GM23338 (cell line): ENCODE data around the gene ZBTB7A. TPM values are rescaled to one million over a fixed set of nuclear protein-coding genes. Genes with fewer than 3 reads are reported as not detected.

ENCODE experiments used
- ATAC-seq: fragments of 200-7000 bp; cut with Tn5 transposase; 3 replicates; pipeline ENCODE4 v1.9.1; 2020
- DNase-seq: peaks from one replicate; pipeline ENCODE4 v3.0.0-alpha.2; 2015; ENCODE audit warnings: low spot score
- H2AFZ ChIP-seq: fragments of 200-600 bp; sonication (generic); 2 replicates; pipeline ENCODE4 v1.8.0; 2016; ENCODE audit warnings: antibody characterized with exemption, mild to moderate bottlenecking, moderate library complexity
- H3F3A ChIP-seq: fragments of 200-600 bp; sonication (generic); replicated peaks from 2 replicates; pipeline ENCODE4 v1.8.0; 2017; ENCODE audit warnings: antibody characterized with exemption, mixed run types, low read depth
- H3K27ac ChIP-seq: fragments of 200-600 bp; sonication (generic); 2 replicates; pipeline ENCODE4 v1.6.1; 2016; ENCODE audit warnings: low read depth
- H3K27me3 ChIP-seq: fragments of 200-600 bp; sonication (generic); 2 replicates; pipeline ENCODE4 v1.8.0; 2016; ENCODE audit warnings: mild to moderate bottlenecking, mixed run types, moderate library complexity; ENCODE audit not compliant: insufficient read depth
- H3K36me3 ChIP-seq: fragments of 200-600 bp; sonication (generic); 2 replicates; pipeline ENCODE4 v1.8.0; 2016; ENCODE audit warnings: mild to moderate bottlenecking; ENCODE audit not compliant: insufficient read depth
- H3K4me1 ChIP-seq: fragments of 200-600 bp; sonication (generic); 2 replicates; pipeline ENCODE4 v1.8.0; 2016; ENCODE audit warnings: mild to moderate bottlenecking, moderate library complexity; ENCODE audit not compliant: insufficient read depth
- H3K4me2 ChIP-seq: fragments of 200-600 bp; sonication (generic); 2 replicates; pipeline ENCODE4 v1.7.1; 2017; ENCODE audit warnings: mixed run types
- H3K4me3 ChIP-seq: fragments of 200-600 bp; sonication (generic); 2 replicates; pipeline ENCODE4 v1.6.1; 2016; ENCODE audit warnings: mixed run types
- H3K79me2 ChIP-seq: fragments of 200-600 bp; sonication (generic); replicated peaks from 2 replicates; pipeline ENCODE4 v1.8.0; 2017; ENCODE audit warnings: mild to moderate bottlenecking; ENCODE audit not compliant: insufficient read depth
- H3K9me2 ChIP-seq: fragments of 200-600 bp; sonication (generic); 2 replicates; pipeline ENCODE4 v1.8.0; 2017; ENCODE audit not compliant: insufficient read depth
- H4K20me1 ChIP-seq: fragments of 200-600 bp; sonication (generic); replicated peaks from 2 replicates; pipeline ENCODE4 v1.8.0; 2017; ENCODE audit warnings: mild to moderate bottlenecking; ENCODE audit not compliant: insufficient read depth
- H3K27ac Mint-ChIP-seq: 2 replicates; pipeline ENCODE4 v1.8.0; 2020; ENCODE audit warnings: inconsistent platforms, mild to moderate bottlenecking, moderate library complexity, mixed read lengths
- H3K27me3 Mint-ChIP-seq: 3 replicates; pipeline ENCODE4 v1.8.0; 2022; ENCODE audit warnings: low read depth, mild to moderate bottlenecking, moderate library complexity, mixed read lengths, inconsistent platforms; ENCODE audit not compliant: insufficient read depth, poor library complexity
- H3K36me3 Mint-ChIP-seq: 3 replicates; pipeline ENCODE4 v1.8.0; 2021; ENCODE audit warnings: low read depth, mild to moderate bottlenecking, inconsistent platforms, moderate library complexity, mixed read lengths
- H3K4me1 Mint-ChIP-seq: 3 replicates; pipeline ENCODE4 v1.8.0; 2020; ENCODE audit warnings: mild to moderate bottlenecking, inconsistent platforms, mixed read lengths
- H3K4me3 Mint-ChIP-seq: 3 replicates; pipeline ENCODE4 v1.8.0; 2021; ENCODE audit warnings: moderate library complexity, mild to moderate bottlenecking, inconsistent platforms, mixed read lengths
- H3K9me3 Mint-ChIP-seq: 3 replicates; pipeline ENCODE4 v1.8.0; 2020; ENCODE audit warnings: moderate library complexity, mild to moderate bottlenecking, inconsistent platforms, mixed read lengths
- CREB1 ChIP-seq: fragments of 250-450 bp; sonication (Bioruptor Pico); IDR thresholded peaks from 2 replicates; pipeline ENCODE4 v1.5.0; 2020; ENCODE audit warnings: low read depth, mild to moderate bottlenecking, moderate library complexity
- CTCF ChIP-seq, 2 experiments: fragments of 200-600 bp in 1 of 2; sonication (generic) in 1 of 2; conservative IDR thresholded peaks; 2 replicates each; pipeline versions ENCODE4 v1.5.1 to v1.6.1; 2016 to 2017; ENCODE audit warnings: antibody characterized with exemption in 2 of 2, low read depth in 2 of 2, mild to moderate bottlenecking in 2 of 2, moderate library complexity in 1 of 2
- ETS1 ChIP-seq: IDR thresholded peaks from 2 replicates; pipeline ENCODE4 v1.6.1; 2016; ENCODE audit warnings: antibody characterized with exemption
- EZH2 ChIP-seq: fragments of 200-600 bp; sonication (generic); IDR thresholded peaks from one replicate; pipeline ENCODE4 v1.8.0; 2017; ENCODE audit warnings: antibody characterized with exemption, mild to moderate bottlenecking, low read depth; ENCODE audit not compliant: unreplicated experiment
- EZH2phosphoT487 ChIP-seq: fragments of 200-600 bp; sonication (generic); IDR thresholded peaks from one replicate; pipeline ENCODE4 v1.8.1; 2018; ENCODE audit warnings: antibody characterized with exemption; ENCODE audit not compliant: unreplicated experiment
- JUNB ChIP-seq: IDR thresholded peaks from one replicate; pipeline ENCODE4 v1.6.1; 2016; ENCODE audit warnings: antibody characterized with exemption; ENCODE audit not compliant: unreplicated experiment
- NANOG ChIP-seq: IDR thresholded peaks from 2 replicates; pipeline ENCODE4 v1.6.1; 2016; ENCODE audit warnings: antibody characterized with exemption, borderline replicate concordance
- POLR2AphosphoS5 ChIP-seq: IDR thresholded peaks from 2 replicates; pipeline ENCODE4 v1.6.1; 2016; ENCODE audit warnings: antibody characterized with exemption, low read depth
- REST ChIP-seq: IDR thresholded peaks from one replicate; pipeline ENCODE4 v1.6.1; 2018; ENCODE audit warnings: antibody characterized with exemption; ENCODE audit not compliant: unreplicated experiment
- STAT1 ChIP-seq: IDR thresholded peaks from one replicate; pipeline ENCODE4 v1.6.1; 2016; ENCODE audit warnings: antibody characterized with exemption; ENCODE audit not compliant: unreplicated experiment
- ZNF114 ChIP-seq: fragments of 250-450 bp; sonication (Bioruptor Pico); IDR thresholded peaks from 2 replicates; pipeline ENCODE4 v1.5.0; 2020; ENCODE audit warnings: mild to moderate bottlenecking, moderate library complexity
- ZNF331 ChIP-seq: fragments of 250-450 bp; sonication (Bioruptor Pico); IDR thresholded peaks from 2 replicates; pipeline ENCODE4 v1.5.0; 2020; ENCODE audit warnings: low read depth, mild to moderate bottlenecking, moderate library complexity
- ZNF462 ChIP-seq: fragments of 250-450 bp; sonication (Bioruptor Pico); IDR thresholded peaks from 2 replicates; pipeline ENCODE4 v1.5.0; 2020; ENCODE audit warnings: mild to moderate bottlenecking, moderate library complexity
- polyA plus RNA-seq: library from polyadenylated mRNA; unstranded; fragments of >200 nt; fragmentation: Nextera tagmentation; extraction: Ambion mirVana; gene quantifications from 2 replicates; pipeline ENCODE4 v1.2.1, GENCODE V29; 2016
- total RNA-seq: library from RNA; depleted of rRNA; stranded (reverse); fragments of >200 nt; shearing (Covaris generic); gene quantifications from 2 replicates; pipeline ENCODE4 v1.2.3, GENCODE V29; 2014

Gene ZBTB7A
- total and polyA plus RNA-seq, 2 experiments from 2014 or later, result 9.5 to 35.0 TPM

- Histone ChIP-seq H3F3A (peaks cover 6% of the 10 kb centered on the region; the same call in 1 of the 2 replicates), H3K9me2 (no peaks in the 10 kb centered on the region), H3K27me3 (no peaks in the 10 kb centered on the region), H4K20me1 (peaks cover 14% of the 10 kb centered on the region), H3K27ac (0 out of 2 replicates have a peak overlapping the region, but pooled peaks have one; percentile 50), H3K4me1 (peaks cover 14% of the 10 kb centered on the region; the same call in 1 of the 2 replicates), H3K79me2 (peaks cover 41% of the 10 kb centered on the region), H3K4me3 (peak overlapping the region; percentile 94), H3K4me2 (peak overlapping the region; percentile 96), H2AFZ (no peak overlapping the region), H3K36me3 (no peaks in the 10 kb centered on the region)
- H3K4me1 Mint-ChIP-seq, result peaks cover 17% of the 10 kb centered on the region
- DNase-seq (peak; percentile 56), ATAC-seq (peak; percentile 12)
- peaks cover 5% of the 10 kb centered on the region for H3K36me3 Mint-ChIP-seq
- H3K27me3 Mint-ChIP-seq, result peaks cover 8% of the 10 kb centered on the region
- H3K27ac Mint-ChIP-seq, result no peak overlapping the region; the same call in 1 of the 2 replicates
- H3K4me3 Mint-ChIP-seq, result peak overlapping the region; percentile 86
- no peaks in the 10 kb centered on the region for H3K9me3 Mint-ChIP-seq
- TF ChIP-seq CREB1 (CRISPR knock-in tag) (no peak), ZNF331 (CRISPR knock-in tag) (no peak), POLR2AphosphoS5 (no peak), EZH2 (no peak), ZNF114 (no peak), EZH2phosphoT487 (no peak), STAT1 (no peak), ETS1 (no peak), JUNB (no peak), CTCF (conservative IDR thresholded peaks at IDR 0.05; ENCODE audit: low read depth in 2 of 2) (no peak), NANOG (no peak), ZNF462 (CRISPR knock-in tag) (no peak), REST (no peak)
Measured at GRCh38 chr19:4007836-4008539, 58.7 kb downstream of the ZBTB7A start.
